ENCODE data around the gene CLDN19. TPM values are rescaled to one million over a fixed set of nuclear protein-coding genes. Genes with fewer than 3 reads are reported as not detected.

CLDN19 gene
- total and polyA plus RNA-seq, 9 of the 15 experiments (the other 6 are each of a cell fraction or from before 2014, with no cell fraction given): not detected

DNA sequence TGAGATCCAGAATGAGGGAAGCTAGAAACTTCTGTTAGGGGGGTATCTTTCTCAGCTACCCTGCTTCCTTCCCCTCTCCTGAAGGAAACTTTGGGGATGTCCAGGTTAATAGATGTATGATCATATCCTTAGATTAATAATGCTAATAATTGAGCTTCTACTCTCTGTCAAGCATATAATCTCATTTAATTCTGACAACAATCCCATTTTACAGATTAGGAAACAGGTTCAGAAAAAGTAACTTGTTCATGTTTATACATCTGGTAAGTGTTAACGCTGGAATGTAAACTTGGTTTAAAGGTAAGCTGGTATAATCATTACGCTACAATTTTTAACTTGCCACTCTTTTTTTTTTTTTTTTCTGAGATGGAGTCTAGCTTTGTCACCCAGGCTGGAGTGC lies 43.1 kb upstream of the CLDN19 start:
- TF ChIP-seq ZEB2 (IDR thresholded peaks at IDR 0.05) (no peak), PHTF2 (CRISPR knock-in tag; IDR thresholded peaks at IDR 0.05) (no peak), SAFB2 (IDR thresholded peaks at IDR 0.05; ENCODE audit: borderline replicate concordance, low read depth, low read length, severe bottlenecking) (no peak), RBM39 (optimal IDR thresholded peaks at IDR 0.05; ENCODE audit: low read depth, low read length) (no peak), PHF21A (IDR thresholded peaks at IDR 0.05; ENCODE audit: borderline replicate concordance, low read depth) (no peak), BCOR (IDR thresholded peaks at IDR 0.05) (peak; percentile 49), ZNF41 (CRISPR knock-in tag; conservative IDR thresholded peaks at IDR 0.05) (no peak), KDM5B (IDR thresholded peaks at IDR 0.05; ENCODE audit: insufficient replicate concordance, low read depth, low read length) (no peak), KHSRP (IDR thresholded peaks at IDR 0.05) (no peak), NRF1 (conservative IDR thresholded peaks at IDR 0.05 in 1 of 2, IDR thresholded peaks at IDR 0.05 in 1 of 2) (no peak), MXI1 (IDR thresholded peaks at IDR 0.05; ENCODE audit: low read depth, low read length) (no peak), RBM25 (IDR thresholded peaks at IDR 0.05; ENCODE audit: low read depth, low read length, severe bottlenecking) (peak; percentile 88), SIRT6 (IDR thresholded peaks at IDR 0.05; ENCODE audit: low read depth, low read length) (no peak), EHMT2 (IDR thresholded peaks at IDR 0.05) (no peak), ZNF133 (CRISPR knock-in tag; IDR thresholded peaks at IDR 0.05) (no peak)
- TF ChIP-seq, protein P1, sequence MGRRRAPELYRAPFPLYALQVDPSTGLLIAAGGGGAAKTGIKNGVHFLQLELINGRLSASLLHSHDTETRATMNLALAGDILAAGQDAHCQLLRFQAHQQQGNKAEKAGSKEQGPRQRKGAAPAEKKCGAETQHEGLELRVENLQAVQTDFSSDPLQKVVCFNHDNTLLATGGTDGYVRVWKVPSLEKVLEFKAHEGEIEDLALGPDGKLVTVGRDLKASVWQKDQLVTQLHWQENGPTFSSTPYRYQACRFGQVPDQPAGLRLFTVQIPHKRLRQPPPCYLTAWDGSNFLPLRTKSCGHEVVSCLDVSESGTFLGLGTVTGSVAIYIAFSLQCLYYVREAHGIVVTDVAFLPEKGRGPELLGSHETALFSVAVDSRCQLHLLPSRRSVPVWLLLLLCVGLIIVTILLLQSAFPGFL (CRISPR knock-in tag; IDR thresholded peaks at IDR 0.05): no peak
- TF ChIP-seq, protein P2, sequence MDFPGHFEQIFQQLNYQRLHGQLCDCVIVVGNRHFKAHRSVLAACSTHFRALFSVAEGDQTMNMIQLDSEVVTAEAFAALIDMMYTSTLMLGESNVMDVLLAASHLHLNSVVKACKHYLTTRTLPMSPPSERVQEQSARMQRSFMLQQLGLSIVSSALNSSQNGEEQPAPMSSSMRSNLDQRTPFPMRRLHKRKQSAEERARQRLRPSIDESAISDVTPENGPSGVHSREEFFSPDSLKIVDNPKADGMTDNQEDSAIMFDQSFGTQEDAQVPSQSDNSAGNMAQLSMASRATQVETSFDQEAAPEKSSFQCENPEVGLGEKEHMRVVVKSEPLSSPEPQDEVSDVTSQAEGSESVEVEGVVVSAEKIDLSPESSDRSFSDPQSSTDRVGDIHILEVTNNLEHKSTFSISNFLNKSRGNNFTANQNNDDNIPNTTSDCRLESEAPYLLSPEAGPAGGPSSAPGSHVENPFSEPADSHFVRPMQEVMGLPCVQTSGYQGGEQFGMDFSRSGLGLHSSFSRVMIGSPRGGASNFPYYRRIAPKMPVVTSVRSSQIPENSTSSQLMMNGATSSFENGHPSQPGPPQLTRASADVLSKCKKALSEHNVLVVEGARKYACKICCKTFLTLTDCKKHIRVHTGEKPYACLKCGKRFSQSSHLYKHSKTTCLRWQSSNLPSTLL (IDR thresholded peaks at IDR 0.05): no peak
- FAIRE-seq (no peak), DNase-seq (ENCODE audit: extremely low read depth in 1 of 4, low spot score in 3 of 4) (no peak), ATAC-seq (no peak)
- POLR2A ChIA-PET: interaction anchor here (0.5 to 2.7 kb wide), 4 partner anchors 10 to 289 kb away, joined by 3 to 11 read pairs (median 4); partner anchors contain the start of genes C1orf50 and P3H1
- WGBS (ENCODE audit: insufficient coverage, low coverage, missing lambda C conversion rate): 95% methylated on average over 2 of the region's 2 CpGs
- CTCF ChIA-PET (ENCODE audit: low intra/inter-chr PET ratio): no interaction called here
- intact Hi-C loops (cut with micrococcal nuclease): no loop called here
- H3K4me2 ChIP-seq (ENCODE audit: insufficient read depth, low read length): no peak overlapping the region
- no peaks in the 10 kb centered on the region for H4K20me1 ChIP-seq (replicated peaks; ENCODE audit: control insufficient read depth, insufficient read depth, low read length)
- in situ Hi-C loops (cut with MboI): loop anchor here (5.0 kb wide), 1 partner anchor 139 kb away; no protein-coding TSS in a partner anchor
- H3K4me1 ChIP-seq (replicated peaks in 1 of 2; ENCODE audit: control insufficient read depth in 2 of 2, insufficient read depth in 2 of 2, low read length in 2 of 2): peaks cover 0 to 15% of the 10 kb centered on the region in 2 experiments; a peak in 3 of 5 replicates
- no peak overlapping the region for H3K9ac ChIP-seq (ENCODE audit: insufficient read depth in 1 of 2, low read depth in 2 of 2, low read length in 2 of 2)
- no TSS peak for BruUV-seq (replicated peaks)
- H3K4me3 ChIP-seq: no peak overlapping the region
- peaks cover 44% of the 10 kb centered on the region for H3K36me3 ChIP-seq (ENCODE audit: control insufficient read depth, insufficient read depth, low read length)
- H2AFZ ChIP-seq (ENCODE audit: low read depth, low read length): no peak overlapping the region
- H3K9me1 ChIP-seq (ENCODE audit: control insufficient read depth, insufficient read depth, low read length): no peaks in the 10 kb centered on the region
- no peaks in the 10 kb centered on the region for H3K79me2 ChIP-seq (ENCODE audit: control insufficient read depth, insufficient read depth, low read length)
- H3K9me3 ChIP-seq (replicated peaks; ENCODE audit: control insufficient read depth, insufficient read depth, low read depth, low read length): no peaks in the 10 kb centered on the region
- H3K27ac ChIP-seq (ENCODE audit: extremely low read depth, low read depth, low read length): no peak overlapping the region
- H3K27me3 ChIP-seq (ENCODE audit: control insufficient read depth in 2 of 2, insufficient read depth in 2 of 2, low read length in 2 of 2): no peaks in the 10 kb centered on the region
